Natural killer cell (primary cell): Measurements from ENCODE around the gene P2RX6. TPM values are rescaled to one million over a fixed set of nuclear protein-coding genes. Genes with fewer than 3 reads are reported as not detected.
A peak's percentile ranks its signal among the peaks of the same experiment; 100 is the strongest.
"Not testable (repeated sequence)": the region's sequence is repeated elsewhere in the genome, so short reads cannot be mapped to it uniquely, and the experiment has no call there.

Source experiments
- ATAC-seq, 3 donors: fragments of 150-1000 bp in 2 of 3; fragments of 200-7000 bp in 1 of 3; cut with Tn5 transposase; 1 replicate in 1 of 3; 2 replicates in 2 of 3; pipeline ENCODE4 v1.10.0; 2021; ENCODE audit warnings: mild to moderate bottlenecking in 2 of 3, moderate library complexity in 2 of 3
- DNase-seq, 2 donors: peaks; one replicate each; pipeline versions ENCODE4 v3.0.0 to v3.0.0-alpha.2; 2013 to 2021; ENCODE audit warnings: mixed read lengths in 1 of 2
- H3K27ac ChIP-seq: one replicate; pipeline ENCODE4 v1.5.1; 2013; ENCODE audit warnings: mild to moderate bottlenecking, low read length
- H3K27me3 ChIP-seq: one replicate; pipeline ENCODE4 v1.6.1; 2013; ENCODE audit warnings: low read length; ENCODE audit not compliant: control insufficient read depth, insufficient read depth
- H3K36me3 ChIP-seq: one replicate; pipeline ENCODE4 v1.6.1; 2013; ENCODE audit warnings: low read length; ENCODE audit not compliant: control insufficient read depth, insufficient read depth
- H3K4me1 ChIP-seq: one replicate; pipeline ENCODE4 v1.6.1; 2013; ENCODE audit warnings: low read length; ENCODE audit not compliant: control insufficient read depth, insufficient read depth
- H3K4me3 ChIP-seq: one replicate; pipeline ENCODE4 v1.5.1; 2013; ENCODE audit warnings: low read length
- H3K9me3 ChIP-seq: one replicate; pipeline ENCODE4 v1.6.1; 2013; ENCODE audit warnings: low read length; ENCODE audit not compliant: control insufficient read depth, insufficient read depth
- H3K27ac Mint-ChIP-seq, 2 donors: one replicate each; pipeline ENCODE4 v1.8.0; 2022; ENCODE audit warnings: mild to moderate bottlenecking in 2 of 2, mixed read lengths in 2 of 2, moderate library complexity in 1 of 2
- H3K27me3 Mint-ChIP-seq, 2 donors: one replicate each; pipeline ENCODE4 v1.8.0; 2022; ENCODE audit warnings: low read depth in 2 of 2, mixed read lengths in 2 of 2
- H3K36me3 Mint-ChIP-seq: one replicate; pipeline ENCODE4 v1.8.0; 2022; ENCODE audit warnings: mixed read lengths
- H3K4me1 Mint-ChIP-seq, 2 donors: one replicate each; pipeline ENCODE4 v1.8.0; 2022; ENCODE audit warnings: mixed read lengths in 2 of 2
- H3K4me3 Mint-ChIP-seq: one replicate; pipeline ENCODE4 v1.8.0; 2022; ENCODE audit warnings: mild to moderate bottlenecking, moderate library complexity, mixed read lengths
- H3K9me3 Mint-ChIP-seq, 2 donors: one replicate each; pipeline ENCODE4 v1.8.0; 2022; ENCODE audit warnings: mixed read lengths in 2 of 2
- CTCF ChIP-seq: fragments of 200-600 bp; IDR thresholded peaks from one replicate; pipeline ENCODE4 v1.8.0; 2022; ENCODE audit warnings: antibody characterized with exemption
- WGBS: methylation state at CpG from one replicate; pipeline ENCODE4 v1.1.7; 2013; ENCODE audit warnings: missing lambda C conversion rate; ENCODE audit not compliant: insufficient coverage; 5-methylcytosine and 5-hydroxymethylcytosine counted together
- intact Hi-C: fragments of 100-400 bp; cut with micrococcal nuclease; formaldehyde crosslinking; loops from one replicate; pipeline ENCODE4 v1.14.2; 2022
- total RNA-seq, 4 donors: library from RNA; stranded (reverse); fragments of 120-200 nt in 1 of 4; gene quantifications; one replicate each; pipeline versions ENCODE4 v1.2.3 to v1.2.4, GENCODE V29; 2013 to 2022

P2RX6 gene
- total RNA-seq, 3 donors from 2014 or later (not counting 1 experiment from before 2014, with no cell fraction given), result 0.14 to 0.93 (median 0.18) TPM

GRCh38 chr22:21047730-21048129 lies 32.8 kb downstream of the P2RX6 start:
- no peaks in the 10 kb centered on the region for H3K36me3 ChIP-seq
- H3K4me1 ChIP-seq, result peaks cover 25% of the 10 kb centered on the region
- peak overlapping the region in 1 of 2 donors; percentile 71 for H3K27ac Mint-ChIP-seq
- H3K36me3 Mint-ChIP-seq, result no peaks in the 10 kb centered on the region
- intact Hi-C loops, result no loop called here
- no peaks in the 10 kb centered on the region for H3K9me3 ChIP-seq
- H3K9me3 Mint-ChIP-seq, result no peaks in the 10 kb centered on the region
- DNase-seq (no peak), ATAC-seq (no peak)
- TF ChIP-seq CTCF, result no peak
- no peak overlapping the region for H3K4me3 Mint-ChIP-seq
- WGBS, result 86% methylated on average over 5 of the region's 7 CpGs
- no peaks in the 10 kb centered on the region for H3K27me3 ChIP-seq
- H3K4me1 Mint-ChIP-seq, result peaks cover 17 to 33% of the 10 kb centered on the region in 2 donors
- H3K27ac ChIP-seq, result no peak overlapping the region
- H3K27me3 Mint-ChIP-seq, result peaks cover 14 to 18% of the 10 kb centered on the region in 2 donors
- H3K4me3 ChIP-seq, result no peak overlapping the region

GRCh38 chr22:21048448-21048847 lies 33.5 kb downstream of the P2RX6 start:
- H3K36me3 Mint-ChIP-seq, H3K9me3 Mint-ChIP-seq, H3K4me3 Mint-ChIP-seq, H3K9me3 ChIP-seq, H3K36me3 ChIP-seq, DNase-seq, H3K27ac ChIP-seq, ATAC-seq, intact Hi-C loops, H3K27me3 ChIP-seq, H3K4me3 ChIP-seq: not testable (repeated sequence)
- 75% methylated on average over 5 of the region's 5 CpGs for WGBS
- Mint-ChIP-seq H3K27me3 (peaks cover 7 to 11% of the 10 kb centered on the region in 2 donors), H3K4me1 (peaks cover 14 to 25% of the 10 kb centered on the region in 2 donors), H3K27ac (peak overlapping the region in 1 of 2 donors; percentile 71)
- peaks cover 25% of the 10 kb centered on the region for H3K4me1 ChIP-seq

GRCh38 chr22:21048965-21049364 lies 34.0 kb downstream of the P2RX6 start:
- H3K9me3 Mint-ChIP-seq, DNase-seq, H3K36me3 Mint-ChIP-seq, H3K4me3 Mint-ChIP-seq, intact Hi-C loops, H3K9me3 ChIP-seq, ATAC-seq, H3K27me3 ChIP-seq, H3K36me3 ChIP-seq, H3K27me3 Mint-ChIP-seq, H3K4me3 ChIP-seq, H3K27ac ChIP-seq: not testable (repeated sequence)
- no CpG with 5 or more reads among the region's 12 CpGs for WGBS
- H3K4me1 Mint-ChIP-seq, result peaks cover 11 to 20% of the 10 kb centered on the region in 2 donors
- peaks cover 21% of the 10 kb centered on the region for H3K4me1 ChIP-seq
- peak overlapping the region in 1 of 2 donors; percentile 11 for H3K27ac Mint-ChIP-seq

GRCh38 chr22:21051145-21051830 lies 36.3 kb downstream of the P2RX6 start:
- H3K9me3 ChIP-seq, result no peaks in the 10 kb centered on the region
- H3K36me3 Mint-ChIP-seq, result no peaks in the 10 kb centered on the region
- H3K9me3 Mint-ChIP-seq, result no peaks in the 10 kb centered on the region
- peaks cover 0 to 8% of the 10 kb centered on the region in 2 donors for H3K27me3 Mint-ChIP-seq
- H3K4me3 ChIP-seq, result no peak overlapping the region
- peaks cover 9% of the 10 kb centered on the region for H3K4me1 ChIP-seq
- no peak overlapping the region for H3K27ac ChIP-seq
- peaks cover 0 to 9% of the 10 kb centered on the region in 2 donors for H3K4me1 Mint-ChIP-seq
- no peaks in the 10 kb centered on the region for H3K27me3 ChIP-seq
- ATAC-seq (no peak), DNase-seq (no peak)
- H3K27ac Mint-ChIP-seq, result no peak overlapping the region
- TF ChIP-seq CTCF, result no peak
- WGBS, result 84% methylated on average over 9 of the region's 9 CpGs
- no peak overlapping the region for H3K4me3 Mint-ChIP-seq
- intact Hi-C loops, result no loop called here
- no peaks in the 10 kb centered on the region for H3K36me3 ChIP-seq
